Activated T-helper 17 cell treated with anti-CD3 and anti-CD28 coated beads, Interleukin-2, amount 50 U/mL, for 72 hours (primary cell): Measurements from ENCODE around the gene UMAD1. TPM values are rescaled to one million over a fixed set of nuclear protein-coding genes. Genes with fewer than 3 reads are reported as not detected.

ENCODE experiments used
- ATAC-seq: fragments of 150-1000 bp; cut with Tn5 transposase; replicated peaks from 2 replicates; pipeline ENCODE4 v1.10.0; 2021; ENCODE audit warnings: mild to moderate bottlenecking, moderate library complexity
- H3K27ac Mint-ChIP-seq: one replicate; pipeline ENCODE4 v1.8.0; 2022; ENCODE audit warnings: mixed read lengths
- H3K27me3 Mint-ChIP-seq: one replicate; pipeline ENCODE4 v1.8.0; 2022; ENCODE audit warnings: mixed read lengths
- H3K36me3 Mint-ChIP-seq: one replicate; pipeline ENCODE4 v1.8.0; 2022; ENCODE audit warnings: low read depth, mild to moderate bottlenecking, mixed read lengths
- H3K4me1 Mint-ChIP-seq: one replicate; pipeline ENCODE4 v1.8.0; 2022; ENCODE audit warnings: mixed read lengths
- H3K4me3 Mint-ChIP-seq: one replicate; pipeline ENCODE4 v1.8.0; 2022; ENCODE audit warnings: mild to moderate bottlenecking, mixed read lengths
- H3K9me3 Mint-ChIP-seq: one replicate; pipeline ENCODE4 v1.8.0; 2022; ENCODE audit warnings: mixed read lengths
- total RNA-seq, 2 donors: library from RNA; stranded (reverse); gene quantifications; one replicate each; pipeline ENCODE4 v1.2.3, GENCODE V29; 2022

Gene UMAD1
- total RNA-seq, 2 donors from 2014 or later = 9.4 to 11.7 TPM

DNA sequence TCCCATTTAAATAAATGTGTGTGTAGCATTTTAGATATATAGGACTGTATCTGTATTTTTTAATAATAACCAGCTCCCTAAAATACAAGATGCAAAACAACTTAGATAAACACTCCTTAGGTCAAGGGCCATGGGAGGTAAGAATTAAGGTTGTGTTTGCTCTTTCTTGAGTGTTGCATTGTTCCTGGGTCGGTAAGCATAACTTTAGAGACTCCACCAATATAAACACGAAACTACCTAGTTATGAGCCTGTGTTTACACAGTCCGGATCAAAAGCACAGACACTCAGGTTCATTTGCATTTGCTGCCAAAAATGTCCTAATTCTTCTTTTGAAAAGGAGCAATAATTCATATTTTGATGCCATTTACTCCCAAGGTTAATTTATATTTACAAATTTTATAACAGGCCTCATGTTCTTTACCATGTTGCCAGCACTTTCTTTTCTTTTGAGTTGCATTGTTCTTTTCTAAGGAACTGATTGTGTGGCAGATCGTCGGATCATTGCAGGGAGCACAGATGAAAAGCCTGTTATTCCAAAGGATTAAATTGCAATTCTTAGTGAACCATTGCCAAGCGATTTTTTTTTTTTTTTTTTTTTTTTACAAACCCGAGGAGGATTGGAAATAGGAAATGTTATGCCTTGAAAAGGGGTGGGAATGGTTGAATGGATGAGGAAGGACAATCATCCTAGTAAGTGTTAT is 282.3 kb downstream of the UMAD1 start:
- no peak for ATAC-seq
- no peaks in the 10 kb centered on the region for H3K27me3 Mint-ChIP-seq

GRCh38 chr7:7923818-7924217 is 283.3 kb downstream of the UMAD1 start:
- peaks cover 21% of the 10 kb centered on the region for H3K4me1 Mint-ChIP-seq
- no peak for ATAC-seq
- no peaks in the 10 kb centered on the region for H3K36me3 Mint-ChIP-seq
- no peaks in the 10 kb centered on the region for H3K27me3 Mint-ChIP-seq
- peak overlapping the region; percentile 41 for H3K4me3 Mint-ChIP-seq
- no peaks in the 10 kb centered on the region for H3K9me3 Mint-ChIP-seq
- no peak overlapping the region for H3K27ac Mint-ChIP-seq

More for the DNA sequence above, 282.3 kb downstream of the UMAD1 start:
- Mint-ChIP-seq H3K9me3 (no peaks in the 10 kb centered on the region), H3K4me3 (no peak overlapping the region), H3K27ac (no peak overlapping the region), H3K36me3 (no peaks in the 10 kb centered on the region), H3K4me1 (peaks cover 21% of the 10 kb centered on the region)

DNA sequence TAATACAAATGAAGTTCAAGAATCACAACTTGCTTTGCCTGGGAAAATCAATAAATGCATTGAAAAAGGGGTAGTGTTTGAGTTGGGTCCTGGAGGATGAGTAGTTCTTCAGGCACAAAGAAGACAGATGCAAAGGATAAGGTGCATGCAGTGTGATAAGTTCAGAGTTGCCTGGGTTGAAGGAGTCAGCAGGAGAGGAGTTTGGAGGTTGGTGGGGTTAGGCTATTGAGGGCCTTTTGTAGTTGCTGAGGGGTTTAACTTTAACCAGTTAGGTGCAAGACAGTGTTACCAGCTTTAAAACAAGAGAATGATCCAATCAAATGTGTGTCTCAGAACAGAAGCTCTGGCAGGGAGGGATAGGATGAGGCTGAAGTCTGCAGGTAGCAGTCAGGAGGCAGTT is 283.8 kb downstream of the UMAD1 start:
- H3K4me1 Mint-ChIP-seq = peaks cover 21% of the 10 kb centered on the region
- H3K4me3 Mint-ChIP-seq = peak overlapping the region; percentile 41
- no peaks in the 10 kb centered on the region for H3K9me3 Mint-ChIP-seq
- no peaks in the 10 kb centered on the region for H3K27me3 Mint-ChIP-seq
- no peak overlapping the region for H3K27ac Mint-ChIP-seq
- no peaks in the 10 kb centered on the region for H3K36me3 Mint-ChIP-seq
- ATAC-seq = no peak

Other genes starting within 250 kb of the UMAD1 start
- under 1 TPM; 0.11 to 0.13 TPM for gene COL28A1, start 104.9 kb upstream of the UMAD1 start, total RNA-seq
- gene MIOS, start 73.9 kb upstream of the UMAD1 start, total RNA-seq = 10 to 100 TPM; 24.9 to 47.7 TPM
- gene RPA3, start 77.9 kb downstream of the UMAD1 start, total RNA-seq = 100 to 1,000 TPM; 102 to 136 TPM